Measurements from ENCODE around the gene FNBP1L.

The FNBP1L gene

GRCh38 chr1:93502571-93502970, 54.7 kb downstream of the FNBP1L start:
- Histone ChIP-seq H3K27ac (ENCODE audit: low read depth, low read length) (no peak overlapping the region), H3K27me3 (ENCODE audit: control insufficient read depth, insufficient read depth, low read length) (no peaks in the 10 kb centered on the region), H3K36me3 (ENCODE audit: control insufficient read depth, insufficient read depth, low read length) (peaks cover 27% of the 10 kb centered on the region), H3K4me1 (ENCODE audit: control insufficient read depth, insufficient read depth, low read length) (peaks cover 6% of the 10 kb centered on the region; the same call in 1 of the 2 replicates), H3K9ac (ENCODE audit: low read depth, low read length) (no peak overlapping the region), H3K9me3 (ENCODE audit: control insufficient read depth, insufficient read depth, low read length) (no peaks in the 10 kb centered on the region), H3K4me3 (ENCODE audit: low read depth, low read length) (no peak overlapping the region)

DNA sequence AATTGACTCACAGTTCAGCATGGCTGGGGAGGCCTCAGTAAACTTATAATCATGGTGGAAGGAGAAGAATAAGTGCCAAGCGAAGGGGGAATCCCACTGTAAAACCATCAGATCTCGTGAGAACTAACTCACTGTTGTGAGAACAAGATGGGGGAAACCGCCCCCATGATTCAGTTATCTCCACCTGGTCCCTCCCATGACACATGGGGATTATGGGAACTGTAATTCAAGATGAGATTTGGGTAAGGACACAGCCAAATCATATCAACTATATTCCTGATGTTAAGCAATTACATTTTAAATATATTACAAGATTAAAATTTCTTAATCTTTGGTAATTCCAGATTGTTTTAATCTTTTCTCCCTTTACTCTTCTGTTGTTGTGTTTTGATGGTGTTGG, 55.2 kb downstream of the FNBP1L start:
- Histone ChIP-seq H3K4me1 (ENCODE audit: control insufficient read depth, insufficient read depth, low read length) (peaks cover 6% of the 10 kb centered on the region; the same call in 1 of the 2 replicates), H3K36me3 (ENCODE audit: control insufficient read depth, insufficient read depth, low read length) (peaks cover 31% of the 10 kb centered on the region), H3K9ac (ENCODE audit: low read depth, low read length) (no peak overlapping the region), H3K27ac (ENCODE audit: low read depth, low read length) (no peak overlapping the region), H3K9me3 (ENCODE audit: control insufficient read depth, insufficient read depth, low read length) (peaks cover 3% of the 10 kb centered on the region), H3K4me3 (ENCODE audit: low read depth, low read length) (no peak overlapping the region), H3K27me3 (ENCODE audit: control insufficient read depth, insufficient read depth, low read length) (no peaks in the 10 kb centered on the region)

DNA sequence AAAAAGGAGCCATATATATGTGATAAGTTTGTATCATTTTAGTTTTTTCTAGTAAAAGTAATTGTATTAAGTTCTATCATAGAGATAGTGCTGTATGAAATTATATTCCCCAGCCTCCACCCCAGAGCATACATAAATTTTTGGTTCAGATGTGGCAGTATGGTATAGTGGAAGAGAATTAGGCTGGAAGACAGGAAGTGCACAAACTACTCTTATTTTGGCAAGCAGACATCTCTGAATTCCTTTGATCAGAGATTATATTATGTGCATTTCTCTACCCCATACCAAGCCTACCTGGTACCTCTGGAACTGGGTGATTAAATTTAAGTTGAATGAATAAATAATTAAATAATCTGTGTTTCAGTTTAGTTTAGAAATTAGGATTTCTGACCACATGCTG, 55.9 kb downstream of the FNBP1L start:
- Histone ChIP-seq H3K27me3 (ENCODE audit: control insufficient read depth, insufficient read depth, low read length) (no peaks in the 10 kb centered on the region), H3K4me3 (ENCODE audit: low read depth, low read length) (no peak overlapping the region), H3K36me3 (ENCODE audit: control insufficient read depth, insufficient read depth, low read length) (peaks cover 37% of the 10 kb centered on the region), H3K4me1 (ENCODE audit: control insufficient read depth, insufficient read depth, low read length) (peaks cover 6% of the 10 kb centered on the region; the same call in 1 of the 2 replicates), H3K9ac (ENCODE audit: low read depth, low read length) (no peak overlapping the region), H3K27ac (ENCODE audit: low read depth, low read length) (no peak overlapping the region), H3K9me3 (ENCODE audit: control insufficient read depth, insufficient read depth, low read length) (peaks cover 10% of the 10 kb centered on the region)

GRCh38 chr1:93504247-93505033, 56.5 kb downstream of the FNBP1L start:
- peaks cover 43% of the 10 kb centered on the region for H3K36me3 ChIP-seq (ENCODE audit: control insufficient read depth, insufficient read depth, low read length)
- peaks cover 16% of the 10 kb centered on the region for H3K9me3 ChIP-seq (ENCODE audit: control insufficient read depth, insufficient read depth, low read length)
- H3K9ac ChIP-seq (ENCODE audit: low read depth, low read length) = no peak overlapping the region
- no peaks in the 10 kb centered on the region for H3K27me3 ChIP-seq (ENCODE audit: control insufficient read depth, insufficient read depth, low read length)
- H3K4me3 ChIP-seq (ENCODE audit: low read depth, low read length) = no peak overlapping the region
- H3K27ac ChIP-seq (ENCODE audit: low read depth, low read length) = no peak overlapping the region
- H3K4me1 ChIP-seq (ENCODE audit: control insufficient read depth, insufficient read depth, low read length) = peaks cover 6% of the 10 kb centered on the region; the same call in 1 of the 2 replicates

GRCh38 chr1:93506126-93506525, 58.2 kb downstream of the FNBP1L start:
- no peaks in the 10 kb centered on the region for H3K27me3 ChIP-seq (ENCODE audit: control insufficient read depth, insufficient read depth, low read length)
- H3K9ac ChIP-seq (ENCODE audit: low read depth, low read length) = no peak overlapping the region
- no peak overlapping the region for H3K27ac ChIP-seq (ENCODE audit: low read depth, low read length)
- H3K36me3 ChIP-seq (ENCODE audit: control insufficient read depth, insufficient read depth, low read length) = peaks cover 32% of the 10 kb centered on the region
- no peak overlapping the region for H3K4me3 ChIP-seq (ENCODE audit: low read depth, low read length)
- H3K4me1 ChIP-seq (ENCODE audit: control insufficient read depth, insufficient read depth, low read length) = no peaks in the 10 kb centered on the region; the same call in 1 of the 2 replicates
- H3K9me3 ChIP-seq (ENCODE audit: control insufficient read depth, insufficient read depth, low read length) = peaks cover 19% of the 10 kb centered on the region

GRCh38 chr1:93516164-93516563, 68.2 kb downstream of the FNBP1L start:
- Histone ChIP-seq H3K36me3 (ENCODE audit: control insufficient read depth, insufficient read depth, low read length) (peaks cover 2% of the 10 kb centered on the region; the same call in 1 of the 2 replicates), H3K4me1 (ENCODE audit: control insufficient read depth, insufficient read depth, low read length) (0 out of 2 replicates have a peak, but pooled peaks cover under 1% of the 10 kb centered on the region), H3K27ac (ENCODE audit: low read depth, low read length) (no peak overlapping the region), H3K27me3 (ENCODE audit: control insufficient read depth, insufficient read depth, low read length) (no peaks in the 10 kb centered on the region), H3K9ac (ENCODE audit: low read depth, low read length) (no peak overlapping the region), H3K9me3 (ENCODE audit: control insufficient read depth, insufficient read depth, low read length) (no peaks in the 10 kb centered on the region), H3K4me3 (ENCODE audit: low read depth, low read length) (no peak overlapping the region)

- no peak overlapping the region for H3K9ac ChIP-seq (ENCODE audit: low read depth, low read length)
- H3K27ac ChIP-seq (ENCODE audit: low read depth, low read length) = no peak overlapping the region
- H3K4me1 ChIP-seq (ENCODE audit: control insufficient read depth, insufficient read depth, low read length) = 0 out of 2 replicates have a peak, but pooled peaks cover 4% of the 10 kb centered on the region
- no peaks in the 10 kb centered on the region for H3K9me3 ChIP-seq (ENCODE audit: control insufficient read depth, insufficient read depth, low read length)
- H3K4me3 ChIP-seq (ENCODE audit: low read depth, low read length) = no peak overlapping the region
- peaks cover 18% of the 10 kb centered on the region for H3K36me3 ChIP-seq (ENCODE audit: control insufficient read depth, insufficient read depth, low read length)
- no peaks in the 10 kb centered on the region for H3K27me3 ChIP-seq (ENCODE audit: control insufficient read depth, insufficient read depth, low read length)
Measured at GRCh38 chr1:93518516-93518915, 70.6 kb downstream of the FNBP1L start.

DNA sequence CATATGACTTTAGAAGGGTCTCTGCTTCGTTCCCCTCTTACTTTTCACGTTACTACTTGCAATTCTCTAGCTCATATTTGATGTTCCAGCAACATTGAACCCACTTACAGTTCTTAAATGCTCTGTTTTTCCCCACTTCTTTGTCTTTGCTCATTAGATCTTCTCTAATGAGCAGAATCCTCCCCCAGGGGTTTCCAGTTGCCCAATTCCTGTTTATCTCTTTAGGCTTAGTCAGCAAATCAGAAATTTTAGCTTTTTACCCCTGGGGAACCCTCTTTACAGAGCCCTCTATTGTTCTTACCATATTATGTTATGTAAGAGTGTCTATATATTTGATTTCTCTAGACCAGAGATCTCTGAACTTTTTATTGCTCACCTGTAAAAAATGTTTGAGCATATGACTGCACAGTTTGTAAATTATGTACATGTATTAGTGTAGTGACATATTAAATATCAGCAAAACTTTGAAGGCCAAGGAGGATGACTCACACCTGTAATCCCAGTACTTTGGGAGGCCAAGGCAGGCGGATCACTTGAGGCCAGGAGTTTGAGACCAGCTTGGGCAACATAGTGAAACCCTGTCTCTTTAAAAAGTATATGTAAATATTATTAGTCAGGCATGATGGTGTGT, 71.4 kb downstream of the FNBP1L start:
- Histone ChIP-seq H3K4me1 (ENCODE audit: control insufficient read depth, insufficient read depth, low read length) (0 out of 2 replicates have a peak, but pooled peaks cover 4% of the 10 kb centered on the region), H3K27me3 (ENCODE audit: control insufficient read depth, insufficient read depth, low read length) (no peaks in the 10 kb centered on the region), H3K9me3 (ENCODE audit: control insufficient read depth, insufficient read depth, low read length) (no peaks in the 10 kb centered on the region), H3K36me3 (ENCODE audit: control insufficient read depth, insufficient read depth, low read length) (peaks cover 25% of the 10 kb centered on the region), H3K9ac (ENCODE audit: low read depth, low read length) (no peak overlapping the region), H3K27ac (ENCODE audit: low read depth, low read length) (no peak overlapping the region), H3K4me3 (ENCODE audit: low read depth, low read length) (no peak overlapping the region)

- Histone ChIP-seq H3K4me3 (ENCODE audit: low read depth, low read length) (no peak overlapping the region), H3K36me3 (ENCODE audit: control insufficient read depth, insufficient read depth, low read length) (peaks cover 46% of the 10 kb centered on the region), H3K27ac (ENCODE audit: low read depth, low read length) (no peak overlapping the region), H3K27me3 (ENCODE audit: control insufficient read depth, insufficient read depth, low read length) (no peaks in the 10 kb centered on the region), H3K9me3 (ENCODE audit: control insufficient read depth, insufficient read depth, low read length) (no peaks in the 10 kb centered on the region), H3K4me1 (ENCODE audit: control insufficient read depth, insufficient read depth, low read length) (peaks cover 8% of the 10 kb centered on the region; the same call in 1 of the 2 replicates), H3K9ac (ENCODE audit: low read depth, low read length) (no peak overlapping the region)
Measured at GRCh38 chr1:93521618-93522017, 73.7 kb downstream of the FNBP1L start.

DNA sequence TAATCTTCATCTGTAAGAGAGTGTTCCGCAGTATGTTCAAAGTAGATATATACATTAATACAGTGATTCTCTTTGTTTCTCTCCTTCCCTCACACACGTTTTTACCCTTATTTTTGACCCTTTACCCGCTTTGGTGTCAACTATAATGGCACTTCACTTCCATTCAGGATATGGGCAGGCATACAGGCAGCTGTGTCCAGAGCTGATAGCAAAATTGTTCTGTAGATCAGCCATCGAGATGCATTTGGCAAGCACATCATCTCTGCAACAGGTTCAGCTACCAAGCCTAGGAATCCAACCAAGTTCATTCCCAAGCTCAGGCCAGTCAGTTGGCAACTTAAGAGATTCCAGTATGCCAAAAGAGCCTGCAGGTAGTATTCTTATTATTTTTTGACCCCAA, 74.8 kb downstream of the FNBP1L start:
- Histone ChIP-seq H3K27me3 (ENCODE audit: control insufficient read depth, insufficient read depth, low read length) (no peaks in the 10 kb centered on the region), H3K4me3 (ENCODE audit: low read depth, low read length) (no peak overlapping the region), H3K9me3 (ENCODE audit: control insufficient read depth, insufficient read depth, low read length) (no peaks in the 10 kb centered on the region)

DNA sequence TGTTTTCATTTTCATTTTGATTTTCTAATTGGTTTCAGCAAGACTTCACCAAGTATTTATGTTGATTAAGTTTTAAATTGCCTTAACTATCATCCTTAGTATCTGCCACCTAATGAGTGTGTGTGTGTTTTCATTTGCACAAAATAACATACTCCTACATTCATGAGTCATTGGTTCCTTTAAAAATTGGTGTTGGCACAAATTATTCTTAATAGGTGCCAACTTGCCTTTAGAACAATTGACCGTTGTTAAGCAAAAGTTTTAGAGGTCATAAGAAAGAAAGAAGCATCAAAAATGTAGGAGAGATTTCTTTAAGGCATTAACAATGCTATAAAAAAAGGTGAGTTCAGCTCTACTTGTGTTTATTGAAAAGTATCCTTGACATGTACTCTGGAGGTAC, 77.5 kb downstream of the FNBP1L start:
- H3K36me3 ChIP-seq (ENCODE audit: control insufficient read depth, insufficient read depth, low read length) = peaks cover 71% of the 10 kb centered on the region

More for the DNA sequence above, 74.8 kb downstream of the FNBP1L start:
- Histone ChIP-seq H3K9ac (ENCODE audit: low read depth, low read length) (no peak overlapping the region), H3K4me1 (ENCODE audit: control insufficient read depth, insufficient read depth, low read length) (peaks cover 8% of the 10 kb centered on the region; the same call in 1 of the 2 replicates), H3K27ac (ENCODE audit: low read depth, low read length) (no peak overlapping the region), H3K36me3 (ENCODE audit: control insufficient read depth, insufficient read depth, low read length) (peaks cover 51% of the 10 kb centered on the region)

More for the DNA sequence above, 77.5 kb downstream of the FNBP1L start:
- Histone ChIP-seq H3K27ac (ENCODE audit: low read depth, low read length) (no peak overlapping the region), H3K4me1 (ENCODE audit: control insufficient read depth, insufficient read depth, low read length) (peaks cover 8% of the 10 kb centered on the region; the same call in 1 of the 2 replicates), H3K9ac (ENCODE audit: low read depth, low read length) (no peak overlapping the region), H3K9me3 (ENCODE audit: control insufficient read depth, insufficient read depth, low read length) (no peaks in the 10 kb centered on the region), H3K4me3 (ENCODE audit: low read depth, low read length) (no peak overlapping the region), H3K27me3 (ENCODE audit: control insufficient read depth, insufficient read depth, low read length) (no peaks in the 10 kb centered on the region)

All from HUES48 (cell line).